ENCODE measurements around the gene NDUFB6. TPM values are rescaled to one million over a fixed set of nuclear protein-coding genes. Genes with fewer than 3 reads are reported as not detected.

NDUFB6 gene
- total and polyA plus RNA-seq, 2 donors (not counting 1 experiment from before 2014, with no cell fraction given) = 35.5 to 60.9 TPM

GRCh38 chr9:32554591-32554990 is 18.4 kb downstream of the NDUFB6 start:
- Histone ChIP-seq H3K4me2 (ENCODE audit: extremely low read depth, insufficient read depth, low read length) (no peak overlapping the region), H3K9me3 (ENCODE audit: control insufficient read depth, insufficient read depth, low read depth, low read length) (no peaks in the 10 kb centered on the region), H3K4me1 (ENCODE audit: control insufficient read depth, extremely low read depth, insufficient read depth, low read length) (no peaks in the 10 kb centered on the region), H3K4me3 (replicated peaks in 1 of 4; ENCODE audit: control extremely low read depth in 1 of 4, insufficient read depth in 1 of 4, low read depth in 3 of 4, low read length in 4 of 4) (no peak overlapping the region), H3K36me3 (ENCODE audit: control insufficient read depth, insufficient read depth, low read length) (no peaks in the 10 kb centered on the region), H3K79me2 (ENCODE audit: control insufficient read depth, insufficient read depth, low read length) (peaks cover 23% of the 10 kb centered on the region), H3K27me3 (ENCODE audit: control insufficient read depth, insufficient read depth, low read length) (no peaks in the 10 kb centered on the region), H3K27ac (ENCODE audit: insufficient read depth, low read length) (no peak overlapping the region), H4K20me1 (ENCODE audit: control insufficient read depth, extremely low read depth, insufficient read depth, low read length) (no peaks in the 10 kb centered on the region), H2AFZ (ENCODE audit: low read length) (no peak overlapping the region), H3K9ac (ENCODE audit: insufficient read depth, low read length) (no peak overlapping the region)
- TF ChIP-seq CTCF (conservative IDR thresholded peaks at IDR 0.05 in 1 of 2, IDR thresholded peaks at IDR 0.05 in 1 of 2; ENCODE audit: low read depth in 1 of 2, low read length in 2 of 2) (no peak), EZH2 (IDR thresholded peaks at IDR 0.05; ENCODE audit: low read length, missing control alignments) (no peak)
- no peak for DNase-seq (ENCODE audit: low read depth in 2 of 2)

GRCh38 chr9:32554107-32554506 is 18.9 kb downstream of the NDUFB6 start:
- TF ChIP-seq CTCF (conservative IDR thresholded peaks at IDR 0.05 in 1 of 2, IDR thresholded peaks at IDR 0.05 in 1 of 2; ENCODE audit: low read depth in 1 of 2, low read length in 2 of 2) (no peak), EZH2 (IDR thresholded peaks at IDR 0.05; ENCODE audit: low read length, missing control alignments) (no peak)
- Histone ChIP-seq H3K27ac (ENCODE audit: insufficient read depth, low read length) (no peak overlapping the region), H2AFZ (ENCODE audit: low read length) (no peak overlapping the region), H3K4me2 (ENCODE audit: extremely low read depth, insufficient read depth, low read length) (no peak overlapping the region), H3K27me3 (ENCODE audit: control insufficient read depth, insufficient read depth, low read length) (no peaks in the 10 kb centered on the region), H3K9me3 (ENCODE audit: control insufficient read depth, insufficient read depth, low read depth, low read length) (no peaks in the 10 kb centered on the region), H3K4me1 (ENCODE audit: control insufficient read depth, extremely low read depth, insufficient read depth, low read length) (no peaks in the 10 kb centered on the region), H3K79me2 (ENCODE audit: control insufficient read depth, insufficient read depth, low read length) (peaks cover 28% of the 10 kb centered on the region), H3K9ac (ENCODE audit: insufficient read depth, low read length) (no peak overlapping the region), H4K20me1 (ENCODE audit: control insufficient read depth, extremely low read depth, insufficient read depth, low read length) (no peaks in the 10 kb centered on the region), H3K36me3 (ENCODE audit: control insufficient read depth, insufficient read depth, low read length) (no peaks in the 10 kb centered on the region), H3K4me3 (replicated peaks in 1 of 4; ENCODE audit: control extremely low read depth in 1 of 4, insufficient read depth in 1 of 4, low read depth in 3 of 4, low read length in 4 of 4) (no peak overlapping the region)
- DNase-seq (ENCODE audit: low read depth in 2 of 2) = peak in 1 of 2 donors; percentile 41

- DNase-seq (ENCODE audit: low read depth in 2 of 2) = peak; percentile 89 to 90
- Histone ChIP-seq H3K4me2 (ENCODE audit: extremely low read depth, insufficient read depth, low read length) (peak within 1 kb of the TSS; percentile 91), H2AFZ (ENCODE audit: low read length) (peak within 1 kb of the TSS; percentile 90), H3K4me1 (ENCODE audit: control insufficient read depth, extremely low read depth, insufficient read depth, low read length) (no peaks in the 10 kb centered on the region), H3K27ac (ENCODE audit: insufficient read depth, low read length) (peak within 1 kb of the TSS; percentile 98), H3K36me3 (ENCODE audit: control insufficient read depth, insufficient read depth, low read length) (no peaks in the 10 kb centered on the region), H4K20me1 (ENCODE audit: control insufficient read depth, extremely low read depth, insufficient read depth, low read length) (no peaks in the 10 kb centered on the region), H3K9me3 (ENCODE audit: control insufficient read depth, insufficient read depth, low read depth, low read length) (no peaks in the 10 kb centered on the region), H3K4me3 (replicated peaks in 1 of 4; ENCODE audit: control extremely low read depth in 1 of 4, insufficient read depth in 1 of 4, low read depth in 3 of 4, low read length in 4 of 4) (peak within 1 kb of the TSS; percentile 67 to 90 (median 76)), H3K79me2 (ENCODE audit: control insufficient read depth, insufficient read depth, low read length) (peaks cover 40% of the 10 kb centered on the region), H3K9ac (ENCODE audit: insufficient read depth, low read length) (peak within 1 kb of the TSS; percentile 97), H3K27me3 (ENCODE audit: control insufficient read depth, insufficient read depth, low read length) (no peaks in the 10 kb centered on the region)
- no peak for TF ChIP-seq CTCF (conservative IDR thresholded peaks at IDR 0.05 in 1 of 2, IDR thresholded peaks at IDR 0.05 in 1 of 2; ENCODE audit: low read depth in 1 of 2, low read length in 2 of 2)
These were observed 20.6 kb downstream of the NDUFB6 start, which contains the start of the genes SMIM27 and TOPORS for GRCh38 chr9:32552172-32552872. TSS of gene SMIM27 (plus strand) at chr9:32552327. CDS start at chr9:32552435, 108 bp downstream. TSS of gene TOPORS (minus strand) at chr9:32552586. CDS start at chr9:32552436, 150 bp downstream.

Measured in fibroblast of lung (primary cell).